ENCODE data around the gene ITPR1.

DNA sequence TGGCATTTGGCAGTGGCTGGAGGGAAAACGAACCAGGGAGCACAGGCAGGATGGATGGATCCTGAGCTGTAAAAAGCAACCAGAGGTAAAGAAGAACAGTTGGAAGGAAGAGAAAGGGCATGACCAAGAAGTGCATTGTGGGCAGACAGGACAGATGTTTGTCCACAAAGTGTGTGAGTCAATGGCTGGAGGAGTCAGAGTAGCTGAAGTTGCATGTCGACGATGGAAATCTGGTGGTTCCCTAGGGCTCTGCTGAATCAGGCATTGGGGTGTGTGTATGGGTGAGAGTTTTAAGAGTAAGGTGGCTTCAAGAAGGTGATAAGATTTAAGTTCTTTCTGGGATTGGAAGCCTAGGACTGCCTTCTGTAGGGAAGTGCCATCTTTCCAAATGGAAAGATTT lies 272.1 kb downstream of the ITPR1 start:
- TF ChIP-seq, protein P1, sequence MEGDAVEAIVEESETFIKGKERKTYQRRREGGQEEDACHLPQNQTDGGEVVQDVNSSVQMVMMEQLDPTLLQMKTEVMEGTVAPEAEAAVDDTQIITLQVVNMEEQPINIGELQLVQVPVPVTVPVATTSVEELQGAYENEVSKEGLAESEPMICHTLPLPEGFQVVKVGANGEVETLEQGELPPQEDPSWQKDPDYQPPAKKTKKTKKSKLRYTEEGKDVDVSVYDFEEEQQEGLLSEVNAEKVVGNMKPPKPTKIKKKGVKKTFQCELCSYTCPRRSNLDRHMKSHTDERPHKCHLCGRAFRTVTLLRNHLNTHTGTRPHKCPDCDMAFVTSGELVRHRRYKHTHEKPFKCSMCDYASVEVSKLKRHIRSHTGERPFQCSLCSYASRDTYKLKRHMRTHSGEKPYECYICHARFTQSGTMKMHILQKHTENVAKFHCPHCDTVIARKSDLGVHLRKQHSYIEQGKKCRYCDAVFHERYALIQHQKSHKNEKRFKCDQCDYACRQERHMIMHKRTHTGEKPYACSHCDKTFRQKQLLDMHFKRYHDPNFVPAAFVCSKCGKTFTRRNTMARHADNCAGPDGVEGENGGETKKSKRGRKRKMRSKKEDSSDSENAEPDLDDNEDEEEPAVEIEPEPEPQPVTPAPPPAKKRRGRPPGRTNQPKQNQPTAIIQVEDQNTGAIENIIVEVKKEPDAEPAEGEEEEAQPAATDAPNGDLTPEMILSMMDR (IDR thresholded peaks at IDR 0.05; ENCODE audit: insufficient read depth, low read length) = no peak
- TF ChIP-seq, protein P2, sequence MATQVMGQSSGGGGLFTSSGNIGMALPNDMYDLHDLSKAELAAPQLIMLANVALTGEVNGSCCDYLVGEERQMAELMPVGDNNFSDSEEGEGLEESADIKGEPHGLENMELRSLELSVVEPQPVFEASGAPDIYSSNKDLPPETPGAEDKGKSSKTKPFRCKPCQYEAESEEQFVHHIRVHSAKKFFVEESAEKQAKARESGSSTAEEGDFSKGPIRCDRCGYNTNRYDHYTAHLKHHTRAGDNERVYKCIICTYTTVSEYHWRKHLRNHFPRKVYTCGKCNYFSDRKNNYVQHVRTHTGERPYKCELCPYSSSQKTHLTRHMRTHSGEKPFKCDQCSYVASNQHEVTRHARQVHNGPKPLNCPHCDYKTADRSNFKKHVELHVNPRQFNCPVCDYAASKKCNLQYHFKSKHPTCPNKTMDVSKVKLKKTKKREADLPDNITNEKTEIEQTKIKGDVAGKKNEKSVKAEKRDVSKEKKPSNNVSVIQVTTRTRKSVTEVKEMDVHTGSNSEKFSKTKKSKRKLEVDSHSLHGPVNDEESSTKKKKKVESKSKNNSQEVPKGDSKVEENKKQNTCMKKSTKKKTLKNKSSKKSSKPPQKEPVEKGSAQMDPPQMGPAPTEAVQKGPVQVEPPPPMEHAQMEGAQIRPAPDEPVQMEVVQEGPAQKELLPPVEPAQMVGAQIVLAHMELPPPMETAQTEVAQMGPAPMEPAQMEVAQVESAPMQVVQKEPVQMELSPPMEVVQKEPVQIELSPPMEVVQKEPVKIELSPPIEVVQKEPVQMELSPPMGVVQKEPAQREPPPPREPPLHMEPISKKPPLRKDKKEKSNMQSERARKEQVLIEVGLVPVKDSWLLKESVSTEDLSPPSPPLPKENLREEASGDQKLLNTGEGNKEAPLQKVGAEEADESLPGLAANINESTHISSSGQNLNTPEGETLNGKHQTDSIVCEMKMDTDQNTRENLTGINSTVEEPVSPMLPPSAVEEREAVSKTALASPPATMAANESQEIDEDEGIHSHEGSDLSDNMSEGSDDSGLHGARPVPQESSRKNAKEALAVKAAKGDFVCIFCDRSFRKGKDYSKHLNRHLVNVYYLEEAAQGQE (IDR thresholded peaks at IDR 0.05; ENCODE audit: insufficient replicate concordance, low read depth) = no peak
- TF ChIP-seq POLR2AphosphoS5 (IDR thresholded peaks at IDR 0.05; ENCODE audit: low read depth) (no peak), GABPA (IDR thresholded peaks at IDR 0.05; ENCODE audit: low read depth) (no peak)

All from HL-60 (cell line).